Smooth muscle cell (in vitro differentiated cells): ENCODE data around the gene THBD. TPM values are rescaled to one million over a fixed set of nuclear protein-coding genes. Genes with fewer than 3 reads are reported as not detected.

Experiments used
- DNase-seq: peaks from one replicate; lab custom pipeline; 2025; ENCODE audit not compliant: unreplicated experiment; lab: John Stamatoyannopoulos, UW
- H2AFZ ChIP-seq: fragments of 200-600 bp; sonication (generic); 2 replicates; pipeline ENCODE4 v1.6.0; 2016; ENCODE audit warnings: antibody characterized with exemption, low read depth, mild to moderate bottlenecking
- H3F3A ChIP-seq: fragments of 200-600 bp; sonication (generic); 2 replicates; pipeline ENCODE4 v1.6.0; 2017; ENCODE audit warnings: antibody characterized with exemption, low read depth
- H3K27ac ChIP-seq: fragments of 200-600 bp; sonication (generic); 2 replicates; pipeline ENCODE4 v1.5.1; 2016; ENCODE audit warnings: low read depth, mild to moderate bottlenecking
- H3K27me3 ChIP-seq: fragments of 200-600 bp; sonication (generic); 2 replicates; pipeline ENCODE4 v1.6.1; 2016; ENCODE audit warnings: low read depth, mild to moderate bottlenecking
- H3K36me3 ChIP-seq: fragments of 200-600 bp; sonication (generic); 2 replicates; pipeline ENCODE4 v1.5.1; 2016; ENCODE audit warnings: low read depth
- H3K4me1 ChIP-seq: fragments of 200-600 bp; sonication (generic); 2 replicates; pipeline ENCODE4 v1.5.1; 2016; ENCODE audit warnings: low read depth
- H3K4me2 ChIP-seq: fragments of 200-600 bp; sonication (generic); 2 replicates; pipeline ENCODE4 v1.6.0; 2016; ENCODE audit warnings: mild to moderate bottlenecking
- H3K4me3 ChIP-seq: fragments of 200-600 bp; sonication (generic); 2 replicates; pipeline ENCODE4 v1.5.1; 2016; ENCODE audit warnings: mild to moderate bottlenecking
- H3K79me2 ChIP-seq: fragments of 200-600 bp; sonication (generic); 2 replicates; pipeline ENCODE4 v1.6.0; 2016; ENCODE audit warnings: low read depth, mild to moderate bottlenecking
- H3K9ac ChIP-seq: fragments of 200-600 bp; sonication (generic); 2 replicates; pipeline ENCODE4 v1.6.0; 2016; ENCODE audit warnings: low read depth
- H3K9me3 ChIP-seq: fragments of 200-600 bp; sonication (generic); replicated peaks from 2 replicates; pipeline ENCODE4 v1.5.1; 2016; ENCODE audit warnings: low read depth
- H4K20me1 ChIP-seq: fragments of 200-600 bp; sonication (generic); 2 replicates; pipeline ENCODE4 v1.6.0; 2016; ENCODE audit warnings: low read depth
- WGBS: methylation state at CpG from one replicate; pipeline ENCODE4 v1.1.7; 2016; ENCODE audit warnings: low lambda C conversion rate; 5-methylcytosine and 5-hydroxymethylcytosine counted together
- polyA plus RNA-seq: library from polyadenylated mRNA; unstranded; fragments of >200 nt; fragmentation: Nextera tagmentation; extraction: Ambion mirVana; gene quantifications from 2 replicates; pipeline ENCODE4 v1.2.1, GENCODE V29; 2016
- total RNA-seq: library from RNA; depleted of rRNA; stranded (reverse); fragments of >200 nt; gene quantifications from 2 replicates; pipeline ENCODE4 v1.2.3, GENCODE V29; 2014
- TF ChIP-seq, protein P1 (sequence below): fragments of 200-600 bp; sonication (generic); IDR thresholded peaks from 2 replicates; pipeline ENCODE4 v1.5.1; 2017; ENCODE audit warnings: borderline replicate concordance, mild to moderate bottlenecking, antibody characterized with exemption; ENCODE audit not compliant: insufficient read depth, poor library complexity, severe bottlenecking

The THBD gene
- total and polyA plus RNA-seq, 2 experiments from 2014 or later: 9.9 to 10.0 TPM

DNA sequence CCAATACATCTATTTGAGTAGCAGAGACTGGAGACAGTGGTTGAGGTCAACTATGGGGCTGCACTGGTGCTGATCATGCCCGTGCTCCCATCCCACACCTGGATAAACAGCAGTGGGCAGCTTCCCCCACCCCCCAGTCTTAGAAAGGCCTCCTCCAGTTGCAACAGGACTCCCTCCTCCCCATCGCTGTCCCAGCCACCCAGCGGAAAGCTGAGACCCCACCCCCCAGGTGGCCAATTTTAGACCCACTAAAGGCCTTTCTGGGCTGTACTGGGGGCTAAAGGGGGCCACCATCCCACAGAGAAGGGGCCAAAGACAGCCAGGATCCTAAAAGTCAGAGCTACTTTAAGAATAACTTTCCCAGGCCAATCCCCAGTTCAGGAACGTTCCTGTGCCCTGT, 15.6 kb downstream of the THBD start:
- H2AFZ ChIP-seq: no peak overlapping the region
- H3K79me2 ChIP-seq: no peaks in the 10 kb centered on the region
- no peaks in the 10 kb centered on the region for H3K36me3 ChIP-seq
- no peaks in the 10 kb centered on the region for H3F3A ChIP-seq
- no peak overlapping the region for H3K4me3 ChIP-seq
- no peak overlapping the region for H3K4me2 ChIP-seq
- H3K27me3 ChIP-seq: peaks cover 49% of the 10 kb centered on the region
- no peaks in the 10 kb centered on the region for H3K4me1 ChIP-seq
- H4K20me1 ChIP-seq: no peaks in the 10 kb centered on the region
- TF ChIP-seq, protein P1, sequence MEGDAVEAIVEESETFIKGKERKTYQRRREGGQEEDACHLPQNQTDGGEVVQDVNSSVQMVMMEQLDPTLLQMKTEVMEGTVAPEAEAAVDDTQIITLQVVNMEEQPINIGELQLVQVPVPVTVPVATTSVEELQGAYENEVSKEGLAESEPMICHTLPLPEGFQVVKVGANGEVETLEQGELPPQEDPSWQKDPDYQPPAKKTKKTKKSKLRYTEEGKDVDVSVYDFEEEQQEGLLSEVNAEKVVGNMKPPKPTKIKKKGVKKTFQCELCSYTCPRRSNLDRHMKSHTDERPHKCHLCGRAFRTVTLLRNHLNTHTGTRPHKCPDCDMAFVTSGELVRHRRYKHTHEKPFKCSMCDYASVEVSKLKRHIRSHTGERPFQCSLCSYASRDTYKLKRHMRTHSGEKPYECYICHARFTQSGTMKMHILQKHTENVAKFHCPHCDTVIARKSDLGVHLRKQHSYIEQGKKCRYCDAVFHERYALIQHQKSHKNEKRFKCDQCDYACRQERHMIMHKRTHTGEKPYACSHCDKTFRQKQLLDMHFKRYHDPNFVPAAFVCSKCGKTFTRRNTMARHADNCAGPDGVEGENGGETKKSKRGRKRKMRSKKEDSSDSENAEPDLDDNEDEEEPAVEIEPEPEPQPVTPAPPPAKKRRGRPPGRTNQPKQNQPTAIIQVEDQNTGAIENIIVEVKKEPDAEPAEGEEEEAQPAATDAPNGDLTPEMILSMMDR: no peak
- H3K9ac ChIP-seq: no peak overlapping the region
- DNase-seq: no peak
- no peak overlapping the region for H3K27ac ChIP-seq
- WGBS: 97% methylated on average over 4 of the region's 4 CpGs
- no peaks in the 10 kb centered on the region for H3K9me3 ChIP-seq

DNA sequence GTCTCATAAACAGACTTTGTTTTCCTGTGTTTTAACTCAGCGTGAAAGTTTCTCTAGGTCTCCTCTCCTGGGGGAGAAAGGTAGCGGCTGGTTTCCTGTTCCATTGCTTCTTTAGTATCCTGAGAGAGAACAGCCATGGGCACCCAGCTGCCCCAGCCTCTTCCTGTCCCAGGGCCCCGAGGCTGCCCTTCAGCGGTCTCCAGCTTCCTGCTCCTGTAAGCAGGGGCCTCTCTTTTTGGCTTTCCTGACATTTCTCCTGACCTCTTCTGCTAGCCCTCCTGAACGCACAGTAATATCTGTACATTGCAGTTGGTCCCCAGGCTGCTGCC, 16.8 kb downstream of the THBD start:
- WGBS: 90% methylated on average over 5 of the region's 5 CpGs
- H3K79me2 ChIP-seq: no peaks in the 10 kb centered on the region
- no peak overlapping the region for H3K27ac ChIP-seq
- no peak overlapping the region for H2AFZ ChIP-seq
- H3K4me1 ChIP-seq: no peaks in the 10 kb centered on the region
- no peak overlapping the region for H3K9ac ChIP-seq
- DNase-seq: no peak
- no peak overlapping the region for H3K4me3 ChIP-seq
- H3K9me3 ChIP-seq: no peaks in the 10 kb centered on the region
- no peaks in the 10 kb centered on the region for H4K20me1 ChIP-seq
- H3F3A ChIP-seq: no peaks in the 10 kb centered on the region
- TF ChIP-seq, protein P1: no peak
- H3K4me2 ChIP-seq: no peak overlapping the region
- H3K27me3 ChIP-seq: peaks cover 38% of the 10 kb centered on the region
- no peaks in the 10 kb centered on the region for H3K36me3 ChIP-seq

DNA sequence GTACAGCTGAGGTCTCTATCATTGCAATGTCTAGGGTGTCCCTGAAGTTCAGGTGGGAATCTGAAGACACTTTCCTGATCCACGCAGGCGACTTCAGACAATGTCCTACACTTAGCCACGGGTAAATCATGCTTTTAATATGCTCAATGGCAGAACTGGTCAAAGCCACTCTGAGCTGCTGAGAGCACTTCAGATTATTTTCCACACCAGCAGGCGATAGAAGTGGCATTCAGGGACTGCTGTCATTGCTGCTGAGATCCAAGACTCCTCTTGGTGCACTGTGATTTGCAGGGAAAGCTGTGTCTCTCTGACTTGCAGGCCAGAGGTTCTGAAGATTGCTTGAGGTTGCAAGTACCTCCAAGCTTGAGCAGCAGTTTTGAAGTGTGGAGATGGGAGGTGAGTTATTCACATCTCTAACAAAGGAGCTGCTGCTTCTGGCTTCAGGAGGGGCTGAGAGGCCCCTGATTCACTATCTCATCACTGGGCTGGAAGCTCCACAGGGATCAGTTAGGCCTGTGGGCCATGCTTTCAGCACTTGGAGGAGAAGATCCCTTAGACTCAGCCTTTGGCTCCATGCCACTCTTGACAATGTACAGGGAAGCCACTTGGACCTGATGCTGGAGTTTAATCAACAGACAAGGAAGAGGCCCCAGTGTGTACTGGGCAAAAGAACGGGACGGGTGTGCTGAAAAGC, 17.3 kb downstream of the THBD start:
- H3K27ac ChIP-seq: no peak overlapping the region
- no peak overlapping the region for H2AFZ ChIP-seq
- 86% methylated on average over 6 of the region's 6 CpGs for WGBS
- DNase-seq: no peak
- H3K9ac ChIP-seq: no peak overlapping the region
- peaks cover 32% of the 10 kb centered on the region for H3K27me3 ChIP-seq
- H3K9me3 ChIP-seq: no peaks in the 10 kb centered on the region
- no peaks in the 10 kb centered on the region for H3F3A ChIP-seq
- no peaks in the 10 kb centered on the region for H4K20me1 ChIP-seq
- H3K36me3 ChIP-seq: no peaks in the 10 kb centered on the region
- H3K4me3 ChIP-seq: no peak overlapping the region
- no peaks in the 10 kb centered on the region for H3K79me2 ChIP-seq
- H3K4me1 ChIP-seq: no peaks in the 10 kb centered on the region
- TF ChIP-seq, protein P1: no peak
- no peak overlapping the region for H3K4me2 ChIP-seq

DNA sequence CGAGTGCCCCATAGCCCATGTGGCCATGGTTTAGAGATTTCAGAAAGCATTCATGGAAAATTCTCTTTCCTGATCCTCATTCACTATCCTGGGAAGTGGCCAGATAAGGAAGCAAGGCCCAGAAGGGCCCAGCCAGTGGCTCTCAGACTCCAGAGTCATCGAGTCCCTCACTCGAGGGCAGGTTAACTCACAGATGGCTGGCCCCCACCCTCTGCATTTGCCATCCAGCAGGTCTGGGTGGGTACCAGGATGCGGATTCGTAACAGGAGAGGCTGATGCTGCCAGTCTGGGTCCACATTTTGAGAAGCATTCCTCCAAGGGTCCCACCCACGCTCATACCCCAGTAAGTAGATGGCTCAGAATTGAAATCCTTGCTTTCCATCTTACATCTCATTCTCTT, 18.1 kb downstream of the THBD start:
- H3K4me2 ChIP-seq: no peak overlapping the region
- no peaks in the 10 kb centered on the region for H3K4me1 ChIP-seq
- 92% methylated on average over 6 of the region's 6 CpGs for WGBS
- no peak overlapping the region for H3K27ac ChIP-seq
- H3K9ac ChIP-seq: no peak overlapping the region
- H3K36me3 ChIP-seq: no peaks in the 10 kb centered on the region
- no peak overlapping the region for H2AFZ ChIP-seq
- H4K20me1 ChIP-seq: no peaks in the 10 kb centered on the region
- H3K27me3 ChIP-seq: peaks cover 24% of the 10 kb centered on the region
- no peaks in the 10 kb centered on the region for H3K9me3 ChIP-seq
- no peak overlapping the region for H3K4me3 ChIP-seq
- no peaks in the 10 kb centered on the region for H3F3A ChIP-seq
- no peak for DNase-seq
- no peaks in the 10 kb centered on the region for H3K79me2 ChIP-seq
- TF ChIP-seq, protein P1: no peak
